Endothelial cell of umbilical vein (primary cell): ENCODE measurements around the gene CAMTA2. TPM values are rescaled to one million over a fixed set of nuclear protein-coding genes. Genes with fewer than 3 reads are reported as not detected.

Source experiments
- BruUV-seq: library from RNA; stranded (reverse); fragments of 400-500 nt; replicated peaks from 2 replicates; lab custom pipeline; 2021; lab: Mats Ljungman, UMichigan
- CTCF ChIA-PET: fragments of 300-600, 350-600 bp; sonication (Branson Sonifier 250); formaldehyde crosslinking; loops from one replicate; lab custom pipeline; 2021; ENCODE audit warnings: antibody characterized with exemption, inconsistent platforms; lab: Charles Lee
- POLR2A ChIA-PET: fragments of 300-600, 350-600 bp; sonication (Branson Sonifier 250); formaldehyde crosslinking; loops from one replicate; lab custom pipeline; 2021; ENCODE audit warnings: antibody characterized with exemption, inconsistent platforms; lab: Charles Lee
- DNase-seq: peaks from one replicate; pipeline ENCODE4 v3.0.0-alpha.2; 2011; ENCODE audit warnings: low read depth, low spot score
- FAIRE-seq: peaks from 2 replicates; lab custom pipeline; 2011; peaks lifted over from hg19 to GRCh38; lab: Jason Lieb, UNC
- H2AFZ ChIP-seq: 2 replicates; pipeline ENCODE4 v1.6.0; 2012; ENCODE audit warnings: low read depth, low read length, control low read depth, inconsistent platforms
- H3K27ac ChIP-seq: 2 replicates; pipeline ENCODE4 v1.5.1; 2011; ENCODE audit warnings: low read depth, mild to moderate bottlenecking, control low read depth, low read length, moderate library complexity; ENCODE audit not compliant: insufficient read depth
- H3K27me3 ChIP-seq, 2 experiments: 2 replicates each; pipeline versions ENCODE4 v1.6.0 to v1.6.1; 2011; ENCODE audit warnings: low read length in 2 of 2, mixed read lengths in 1 of 2; ENCODE audit not compliant: control insufficient read depth in 2 of 2, insufficient read depth in 2 of 2
- H3K36me3 ChIP-seq, 2 experiments: 2 replicates in 1 of 2; 3 replicates in 1 of 2; pipeline ENCODE4 v1.5.1; 2011; ENCODE audit warnings: low read length in 2 of 2, mild to moderate bottlenecking in 1 of 2, moderate library complexity in 1 of 2; ENCODE audit not compliant: control insufficient read depth in 2 of 2, insufficient read depth in 2 of 2; ENCODE audit errors: extremely low read depth in 1 of 2
- H3K4me1 ChIP-seq: 3 replicates; pipeline ENCODE4 v1.5.1; 2011; ENCODE audit warnings: mild to moderate bottlenecking, low read length; ENCODE audit not compliant: control insufficient read depth, insufficient read depth; ENCODE audit errors: extremely low read depth
- H3K4me2 ChIP-seq: 2 replicates; pipeline ENCODE4 v1.6.1; 2011; ENCODE audit warnings: low read length, control low read depth, mixed read lengths; ENCODE audit not compliant: insufficient read depth
- H3K4me3 ChIP-seq, 3 experiments: fragments of 200-600 bp in 1 of 3; sonication (generic), shearing (Covaris generic) in 1 of 3; replicated peaks in 1 of 3; 2 replicates each; pipeline ENCODE4 v1.5.1; 2011 to 2016; ENCODE audit warnings: control low read depth in 3 of 3, low read length in 3 of 3, mild to moderate bottlenecking in 2 of 3, inconsistent platforms in 1 of 3, low read depth in 1 of 3, moderate library complexity in 1 of 3; ENCODE audit not compliant: insufficient read depth in 1 of 3
- H3K79me2 ChIP-seq: 2 replicates; pipeline ENCODE4 v1.6.0; 2012; ENCODE audit warnings: low read length, inconsistent platforms; ENCODE audit not compliant: control insufficient read depth, insufficient read depth
- H3K9ac ChIP-seq: replicated peaks from 2 replicates; pipeline ENCODE3; 2011; ENCODE audit warnings: low read length, control low read depth; ENCODE audit not compliant: insufficient read depth; ENCODE audit errors: extremely low read depth
- H3K9me1 ChIP-seq: replicated peaks from 3 replicates; pipeline ENCODE4 v1.6.0; 2011; ENCODE audit warnings: mild to moderate bottlenecking, low read length; ENCODE audit not compliant: control insufficient read depth, insufficient read depth; ENCODE audit errors: extremely low read depth
- H3K9me3 ChIP-seq: replicated peaks from 2 replicates; pipeline ENCODE4 v1.5.1; 2012; ENCODE audit warnings: low read length, inconsistent platforms; ENCODE audit not compliant: control insufficient read depth, insufficient read depth
- H4K20me1 ChIP-seq: replicated peaks from 2 replicates; pipeline ENCODE3; 2011; ENCODE audit warnings: mild to moderate bottlenecking, low read length; ENCODE audit not compliant: control insufficient read depth, insufficient read depth; ENCODE audit errors: extremely low read depth
- CTCF ChIP-seq, 2 donors: IDR thresholded peaks; 1 replicate in 1 of 2; 2 replicates in 1 of 2; pipeline ENCODE4 v1.5.1; 2011; ENCODE audit warnings: low read length in 2 of 2, mild to moderate bottlenecking in 2 of 2, moderate library complexity in 2 of 2, control low read depth in 1 of 2, inconsistent platforms in 1 of 2, low read depth in 1 of 2; ENCODE audit not compliant: insufficient read depth in 1 of 2; ENCODE audit errors: extremely low read depth in 1 of 2
- EZH2 ChIP-seq: IDR thresholded peaks from 2 replicates; pipeline ENCODE4 v1.6.1; 2012; ENCODE audit warnings: borderline replicate concordance, low read depth, mild to moderate bottlenecking, moderate library complexity, low read length, inconsistent platforms; ENCODE audit not compliant: severe bottlenecking
- FOS ChIP-seq: IDR thresholded peaks from 2 replicates; pipeline ENCODE4 v1.6.1; 2011; ENCODE audit warnings: mild to moderate bottlenecking, low read length, moderate library complexity, borderline replicate concordance; ENCODE audit not compliant: insufficient read depth
- GATA2 ChIP-seq: IDR thresholded peaks from 2 replicates; pipeline ENCODE4 v1.7.0; 2011; ENCODE audit warnings: low read depth, mild to moderate bottlenecking, moderate library complexity, mixed read lengths, low read length; ENCODE audit not compliant: insufficient read length, insufficient read depth
- MAX ChIP-seq: IDR thresholded peaks from 2 replicates; pipeline ENCODE4 v1.6.1; 2011; ENCODE audit not compliant: insufficient read depth, insufficient read length
- MYC ChIP-seq: IDR thresholded peaks from one replicate; pipeline ENCODE4 v1.6.1; 2011; ENCODE audit warnings: mild to moderate bottlenecking, low read depth, low read length
- POLR2A ChIP-seq: IDR thresholded peaks from 2 replicates; pipeline ENCODE4 v1.6.1; 2012; ENCODE audit warnings: low read depth, mild to moderate bottlenecking, control low read depth, low read length
- POLR2AphosphoS5 ChIP-seq: IDR thresholded peaks from 2 replicates; pipeline ENCODE4 v1.6.1; 2012; ENCODE audit warnings: low read depth, mild to moderate bottlenecking, control low read depth, low read length, moderate library complexity; ENCODE audit not compliant: insufficient read depth
- dilution Hi-C: fragments of 300-500 bp; cut with MboI; formaldehyde crosslinking; loops from one replicate; pipeline ENCODE4 v1.15.0; 2019; ENCODE audit warnings: low sequenced_read_pairs; ENCODE audit not compliant: extremely low pct_ligation_motif_present
- intact Hi-C: fragments of 100-400 bp; cut with micrococcal nuclease; formaldehyde crosslinking; loops from one replicate; pipeline ENCODE4 v1.10.0; 2022
- polyA plus RNA-seq, 4 experiments: library from polyadenylated mRNA; depleted of rRNA in 3 of 4; stranded (reverse) in 3 of 4; unstranded in 1 of 4; fragments of >200 nt; gene quantifications; 2 replicates each; pipeline versions ENCODE4 v1.2.1 to v1.2.3, GENCODE V29; 2011 to 2012; ENCODE audit warnings: missing spikeins in 1 of 4
- total RNA-seq: library from RNA; stranded (reverse); gene quantifications from 2 replicates; pipeline ENCODE4 v1.2.3, GENCODE V29; 2021

The CAMTA2 gene
- total and polyA plus RNA-seq, 2 donors (not counting 3 experiments of a cell fraction or from before 2014, with no cell fraction given) = 33.8 to 51.0 TPM

- FAIRE-seq = no peak
- Histone ChIP-seq H3K27me3 (no peaks in the 10 kb centered on the region), H3K9me3 (no peaks in the 10 kb centered on the region), H3K4me3 (no peak overlapping the region), H3K27ac (no peak overlapping the region), H3K79me2 (no peaks in the 10 kb centered on the region), H4K20me1 (no peaks in the 10 kb centered on the region), H2AFZ (no peak overlapping the region), H3K4me2 (no peak overlapping the region), H3K4me1 (peaks cover 3% of the 10 kb centered on the region), H3K36me3 (peaks cover 26 to 58% of the 10 kb centered on the region in 2 experiments), H3K9me1 (no peaks in the 10 kb centered on the region), H3K9ac (no peak overlapping the region)
- no peak for TF ChIP-seq POLR2A
- no peak for TF ChIP-seq FOS
- no peak for TF ChIP-seq MYC
- TF ChIP-seq EZH2 = no peak
- no peak for TF ChIP-seq CTCF (IDR thresholded peaks at IDR 0.05; ENCODE audit: extremely low read depth in 1 of 2, insufficient read depth in 1 of 2, low read depth in 1 of 2, low read length in 2 of 2)
- TF ChIP-seq MAX = no peak
- TF ChIP-seq POLR2AphosphoS5 = no peak
- no peak for TF ChIP-seq GATA2
- CTCF ChIA-PET = interaction anchor here (0.6 to 1.1 kb wide), 2 partner anchors 14 to 89 kb away, joined by 3 read pairs; no protein-coding TSS in a partner anchor
- BruUV-seq = no TSS peak
- dilution Hi-C loops (no loop called here), intact Hi-C loops (no loop called here)
- POLR2A ChIA-PET = no interaction called here
- DNase-seq = no peak
Observed at GRCh38 chr17:4974115-4974670, 13.3 kb downstream of the CAMTA2 start.
